Vagina (tissue), 2 donors: Measurements from ENCODE around the gene B4GALT2.

Experiments
- CTCF ChIP-seq, 3 experiments: fragments of 450-650 bp in 2 of 3; fragments of 200-600 bp in 1 of 3; sonication (generic) in 1 of 3; IDR thresholded peaks; one replicate each; pipeline ENCODE4 v1.5.1; 2017 to 2019; ENCODE audit warnings: antibody characterized with exemption in 3 of 3, mild to moderate bottlenecking in 2 of 3, moderate library complexity in 2 of 3
- POLR2A ChIP-seq, 2 donors: fragments of 450-650 bp; IDR thresholded peaks; one replicate each; pipeline ENCODE4 v1.6.1; 2017; ENCODE audit warnings: antibody characterized with exemption in 2 of 2, mild to moderate bottlenecking in 2 of 2, moderate library complexity in 2 of 2
- POLR2AphosphoS5 ChIP-seq, 2 donors: sonication (generic); formaldehyde crosslinking; IDR thresholded peaks; one replicate each; pipeline ENCODE4 v1.9.0; 2017; ENCODE audit warnings: antibody characterized with exemption in 2 of 2, mild to moderate bottlenecking in 2 of 2, low read depth in 1 of 2; ENCODE audit not compliant: insufficient read depth in 1 of 2

DNA sequence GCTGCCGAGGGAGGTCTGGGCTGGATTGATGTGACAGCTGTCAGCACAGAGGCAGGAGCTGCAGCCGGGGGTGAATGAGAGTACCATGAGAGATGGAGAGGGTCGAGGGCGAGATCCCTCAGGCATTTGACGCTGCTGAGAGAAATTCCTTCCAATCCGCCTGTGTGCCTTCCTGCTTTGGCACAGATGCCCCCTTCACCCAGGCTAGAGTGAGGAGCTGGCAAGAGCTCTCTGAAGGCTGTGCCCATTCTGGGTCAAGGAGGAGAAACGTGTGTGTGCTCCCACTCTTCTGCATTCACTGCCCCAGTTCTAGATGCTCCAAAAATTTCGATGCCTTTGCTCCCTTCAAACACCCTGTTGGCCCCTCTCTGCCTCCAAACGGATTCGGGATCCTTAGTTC, 40.6 kb upstream of the B4GALT2 start:
- TF ChIP-seq CTCF (IDR thresholded peaks at IDR 0.05) (no peak), POLR2AphosphoS5 (IDR thresholded peaks at IDR 0.05; ENCODE audit: insufficient read depth in 1 of 2, low read depth in 1 of 2) (no peak), POLR2A (IDR thresholded peaks at IDR 0.05) (no peak)
